ENCODE measurements around the gene ACTRT2.

GRCh38 chr1:3013371-3014049 lies 7.8 kb upstream of the ACTRT2 start:
- no peak for TF ChIP-seq CTCF (conservative IDR thresholded peaks at IDR 0.05; ENCODE audit: low read depth, low read length)
- no peak for TF ChIP-seq EZH2phosphoT487 (IDR thresholded peaks at IDR 0.05; ENCODE audit: borderline replicate concordance, low read length)

Measured in PC-3 (cell line).